GM06990 (cell line): Measurements from ENCODE around the gene DHCR7.

Source experiments
- DNase-seq: peaks from one replicate; pipeline ENCODE4 v3.0.0-alpha.2; 2011; ENCODE audit not compliant: insufficient read length; ENCODE audit errors: extremely low read depth
- H3K27me3 ChIP-seq: replicated peaks from 2 replicates; pipeline ENCODE4 v1.6.0; 2011; ENCODE audit warnings: low read length; ENCODE audit not compliant: control insufficient read depth, insufficient read depth
- H3K36me3 ChIP-seq: 2 replicates; pipeline ENCODE4 v1.5.1; 2011; ENCODE audit warnings: low read length; ENCODE audit not compliant: control insufficient read depth, insufficient read depth
- H3K4me3 ChIP-seq: replicated peaks from 2 replicates; pipeline ENCODE4 v1.5.1; 2011; ENCODE audit warnings: low read depth, mild to moderate bottlenecking, control low read depth, low read length
- TF ChIP-seq, protein P1 (sequence below): IDR thresholded peaks from 2 replicates; pipeline ENCODE4 v1.5.1; 2011; ENCODE audit warnings: low read length, control low read depth, mild to moderate bottlenecking, inconsistent platforms; ENCODE audit not compliant: insufficient read depth, poor library complexity, severe bottlenecking

The DHCR7 gene

GRCh38 chr11:71482216-71482615, 34.0 kb upstream of the DHCR7 start:
- TF ChIP-seq, protein P1, sequence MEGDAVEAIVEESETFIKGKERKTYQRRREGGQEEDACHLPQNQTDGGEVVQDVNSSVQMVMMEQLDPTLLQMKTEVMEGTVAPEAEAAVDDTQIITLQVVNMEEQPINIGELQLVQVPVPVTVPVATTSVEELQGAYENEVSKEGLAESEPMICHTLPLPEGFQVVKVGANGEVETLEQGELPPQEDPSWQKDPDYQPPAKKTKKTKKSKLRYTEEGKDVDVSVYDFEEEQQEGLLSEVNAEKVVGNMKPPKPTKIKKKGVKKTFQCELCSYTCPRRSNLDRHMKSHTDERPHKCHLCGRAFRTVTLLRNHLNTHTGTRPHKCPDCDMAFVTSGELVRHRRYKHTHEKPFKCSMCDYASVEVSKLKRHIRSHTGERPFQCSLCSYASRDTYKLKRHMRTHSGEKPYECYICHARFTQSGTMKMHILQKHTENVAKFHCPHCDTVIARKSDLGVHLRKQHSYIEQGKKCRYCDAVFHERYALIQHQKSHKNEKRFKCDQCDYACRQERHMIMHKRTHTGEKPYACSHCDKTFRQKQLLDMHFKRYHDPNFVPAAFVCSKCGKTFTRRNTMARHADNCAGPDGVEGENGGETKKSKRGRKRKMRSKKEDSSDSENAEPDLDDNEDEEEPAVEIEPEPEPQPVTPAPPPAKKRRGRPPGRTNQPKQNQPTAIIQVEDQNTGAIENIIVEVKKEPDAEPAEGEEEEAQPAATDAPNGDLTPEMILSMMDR: no peak
- Histone ChIP-seq H3K27me3 (no peaks in the 10 kb centered on the region), H3K4me3 (no peak overlapping the region), H3K36me3 (peaks cover 47% of the 10 kb centered on the region)
- DNase-seq: no peak

- TF ChIP-seq, protein P1: no peak
- H3K36me3 ChIP-seq: peaks cover 50% of the 10 kb centered on the region
- H3K4me3 ChIP-seq: no peak overlapping the region
- no peak for DNase-seq
- no peaks in the 10 kb centered on the region for H3K27me3 ChIP-seq
These were observed 33.1 kb upstream of the DHCR7 start for GRCh38 chr11:71481101-71481960.

DNA sequence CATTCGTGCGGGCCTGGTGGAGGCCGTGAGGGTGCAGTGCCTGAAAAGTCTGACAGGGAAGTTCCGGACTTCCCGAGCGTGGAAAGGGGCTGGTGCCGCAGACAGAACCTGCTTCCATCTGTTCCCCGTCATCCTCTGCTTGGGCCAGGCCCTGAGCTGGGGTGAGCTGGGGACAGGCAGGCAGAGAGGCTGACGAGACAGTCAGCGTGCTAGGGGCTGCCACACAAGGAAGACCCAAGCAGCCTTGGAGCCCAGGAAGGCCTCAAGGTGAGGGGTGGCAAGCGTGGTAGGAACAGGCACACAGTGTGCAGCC, 30.3 kb upstream of the DHCR7 start:
- Histone ChIP-seq H3K4me3 (no peak overlapping the region), H3K27me3 (no peaks in the 10 kb centered on the region), H3K36me3 (peaks cover 56% of the 10 kb centered on the region)
- TF ChIP-seq, protein P1: no peak
- no peak for DNase-seq

DNA sequence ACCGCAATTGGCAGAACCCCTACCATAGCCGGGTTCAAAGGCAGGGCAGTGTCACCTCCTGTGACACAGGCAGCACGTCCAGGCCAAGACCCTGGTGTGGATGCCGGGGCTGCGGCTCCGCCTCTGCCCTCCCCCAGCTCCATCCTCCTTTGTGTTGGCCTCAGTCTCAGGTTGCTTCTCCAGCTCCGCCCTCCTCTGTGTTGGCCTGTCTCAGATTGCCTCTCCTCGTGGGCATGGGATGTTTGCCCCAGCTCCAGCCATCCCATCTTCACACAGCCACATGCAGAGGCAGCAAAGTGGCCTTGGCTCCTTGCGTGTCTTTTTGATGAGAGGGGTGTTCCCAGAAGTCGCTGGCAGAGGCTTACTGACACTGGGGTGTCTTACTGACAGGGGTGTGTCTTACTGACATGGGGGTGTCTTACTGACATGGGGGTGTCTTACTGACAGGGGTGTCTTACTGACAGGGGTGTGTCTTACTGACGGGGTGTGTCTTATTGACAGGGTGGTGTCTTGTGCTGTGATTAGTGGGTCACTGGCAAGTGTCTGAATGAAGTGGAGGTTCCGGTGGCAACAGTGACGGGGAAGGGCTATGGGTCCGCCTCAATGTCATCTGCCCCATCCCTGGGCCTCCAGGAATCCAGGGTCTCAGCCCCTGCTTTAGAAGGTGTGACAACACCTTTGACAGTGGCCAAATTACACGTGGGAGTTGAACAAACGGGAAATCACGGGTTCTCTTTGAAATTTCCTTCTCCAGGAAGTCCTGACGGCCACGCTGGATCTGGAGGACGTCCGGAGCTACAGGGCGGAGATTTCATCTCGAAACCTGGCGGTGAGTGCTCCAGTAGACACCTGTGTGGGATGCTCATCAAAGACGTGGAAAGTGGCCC, 29.7 kb upstream of the DHCR7 start:
- peaks cover 61% of the 10 kb centered on the region for H3K36me3 ChIP-seq
- no peak overlapping the region for H3K4me3 ChIP-seq
- no peak for DNase-seq
- no peaks in the 10 kb centered on the region for H3K27me3 ChIP-seq
- TF ChIP-seq, protein P1: no peak

GRCh38 chr11:71476926-71477640, 28.9 kb upstream of the DHCR7 start:
- H3K27me3 ChIP-seq: no peaks in the 10 kb centered on the region
- no peak for DNase-seq
- peaks cover 64% of the 10 kb centered on the region for H3K36me3 ChIP-seq
- TF ChIP-seq, protein P1: no peak
- H3K4me3 ChIP-seq: no peak overlapping the region
